ENCODE measurements around the gene FANCE.

DNA sequence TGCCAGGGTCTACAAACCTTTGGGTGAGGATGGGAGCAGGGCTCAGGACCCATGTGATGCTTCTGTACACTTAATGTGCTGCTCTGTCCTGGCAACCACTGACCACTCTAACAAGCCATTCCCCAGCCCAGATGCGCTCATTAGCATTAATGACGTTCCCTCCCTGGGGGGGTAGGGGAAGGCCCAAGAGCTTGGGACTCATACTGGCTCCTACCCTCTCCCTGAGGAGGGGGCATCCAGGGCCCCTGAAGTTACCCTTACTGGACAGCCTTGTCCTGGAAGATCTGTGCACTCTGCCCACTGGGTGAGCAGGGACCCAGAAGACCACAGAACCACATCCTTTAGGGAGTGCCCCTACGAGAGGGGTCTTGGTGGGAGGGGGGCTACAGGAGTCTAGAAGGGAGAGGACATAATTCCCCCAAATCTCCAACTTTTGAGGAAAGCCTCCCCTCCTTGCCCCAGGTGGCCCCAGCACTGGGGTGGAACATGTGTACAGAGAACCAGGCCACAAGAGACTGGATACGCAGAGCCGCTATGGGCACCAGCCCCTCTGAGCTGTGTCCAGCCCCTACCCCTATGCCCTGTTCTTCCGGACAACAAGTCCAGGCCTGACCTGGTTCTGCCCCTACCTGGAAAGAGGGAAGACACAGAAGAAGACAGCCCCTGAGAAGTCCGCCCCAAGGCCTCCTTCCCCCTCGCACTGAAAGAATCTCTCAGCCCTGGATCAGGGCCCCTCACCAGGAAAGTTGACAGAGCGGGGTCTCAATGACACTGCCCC lies 43.3 kb downstream of the FANCE start:
- TF ChIP-seq, protein P1, sequence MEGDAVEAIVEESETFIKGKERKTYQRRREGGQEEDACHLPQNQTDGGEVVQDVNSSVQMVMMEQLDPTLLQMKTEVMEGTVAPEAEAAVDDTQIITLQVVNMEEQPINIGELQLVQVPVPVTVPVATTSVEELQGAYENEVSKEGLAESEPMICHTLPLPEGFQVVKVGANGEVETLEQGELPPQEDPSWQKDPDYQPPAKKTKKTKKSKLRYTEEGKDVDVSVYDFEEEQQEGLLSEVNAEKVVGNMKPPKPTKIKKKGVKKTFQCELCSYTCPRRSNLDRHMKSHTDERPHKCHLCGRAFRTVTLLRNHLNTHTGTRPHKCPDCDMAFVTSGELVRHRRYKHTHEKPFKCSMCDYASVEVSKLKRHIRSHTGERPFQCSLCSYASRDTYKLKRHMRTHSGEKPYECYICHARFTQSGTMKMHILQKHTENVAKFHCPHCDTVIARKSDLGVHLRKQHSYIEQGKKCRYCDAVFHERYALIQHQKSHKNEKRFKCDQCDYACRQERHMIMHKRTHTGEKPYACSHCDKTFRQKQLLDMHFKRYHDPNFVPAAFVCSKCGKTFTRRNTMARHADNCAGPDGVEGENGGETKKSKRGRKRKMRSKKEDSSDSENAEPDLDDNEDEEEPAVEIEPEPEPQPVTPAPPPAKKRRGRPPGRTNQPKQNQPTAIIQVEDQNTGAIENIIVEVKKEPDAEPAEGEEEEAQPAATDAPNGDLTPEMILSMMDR (IDR thresholded peaks at IDR 0.05) = no peak
- no peak for TF ChIP-seq ZFX (IDR thresholded peaks at IDR 0.05; ENCODE audit: borderline replicate concordance)

Data from 22Rv1 (cell line).